HG03439 (cell line): Measurements from ENCODE around the gene RABIF.
"Not testable (repeated sequence)": the region's sequence is repeated elsewhere in the genome, so short reads cannot be mapped to it uniquely, and the experiment has no call there.

Experiments used
- ATAC-seq: cut with Tn5 transposase; IDR thresholded peaks from one replicate; pipeline ENCODE4 v1.9.1; 2021; ENCODE audit warnings: mild to moderate bottlenecking, moderate library complexity; ENCODE audit not compliant: unreplicated experiment

RABIF gene

DNA sequence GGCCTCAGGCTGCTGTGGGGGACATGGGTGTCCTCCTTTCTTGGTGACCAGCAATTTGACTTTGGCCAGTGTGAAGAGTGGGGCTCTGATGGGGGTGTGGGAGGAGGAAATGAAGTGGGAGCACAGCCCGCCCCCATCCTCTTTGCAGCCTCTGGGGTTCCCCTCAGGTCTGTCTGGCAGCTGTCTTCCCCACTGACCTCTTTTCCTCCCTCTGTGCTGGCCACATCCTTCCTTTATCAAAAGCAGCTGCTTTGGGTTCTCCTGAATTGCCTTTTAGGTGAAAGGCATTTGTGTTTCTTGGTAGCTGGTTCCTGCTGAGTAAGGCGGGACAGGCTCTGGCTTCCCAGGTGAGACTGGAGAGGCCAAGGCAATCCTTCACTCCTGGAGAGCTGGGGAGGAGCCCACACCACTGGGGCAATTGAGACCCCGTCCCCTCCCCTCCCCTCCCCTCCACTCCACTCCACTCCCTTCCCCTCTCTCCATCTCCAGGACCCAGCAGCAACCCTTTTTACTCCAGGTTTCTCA, 53.3 kb downstream of the RABIF start:
- no peak for ATAC-seq

DNA sequence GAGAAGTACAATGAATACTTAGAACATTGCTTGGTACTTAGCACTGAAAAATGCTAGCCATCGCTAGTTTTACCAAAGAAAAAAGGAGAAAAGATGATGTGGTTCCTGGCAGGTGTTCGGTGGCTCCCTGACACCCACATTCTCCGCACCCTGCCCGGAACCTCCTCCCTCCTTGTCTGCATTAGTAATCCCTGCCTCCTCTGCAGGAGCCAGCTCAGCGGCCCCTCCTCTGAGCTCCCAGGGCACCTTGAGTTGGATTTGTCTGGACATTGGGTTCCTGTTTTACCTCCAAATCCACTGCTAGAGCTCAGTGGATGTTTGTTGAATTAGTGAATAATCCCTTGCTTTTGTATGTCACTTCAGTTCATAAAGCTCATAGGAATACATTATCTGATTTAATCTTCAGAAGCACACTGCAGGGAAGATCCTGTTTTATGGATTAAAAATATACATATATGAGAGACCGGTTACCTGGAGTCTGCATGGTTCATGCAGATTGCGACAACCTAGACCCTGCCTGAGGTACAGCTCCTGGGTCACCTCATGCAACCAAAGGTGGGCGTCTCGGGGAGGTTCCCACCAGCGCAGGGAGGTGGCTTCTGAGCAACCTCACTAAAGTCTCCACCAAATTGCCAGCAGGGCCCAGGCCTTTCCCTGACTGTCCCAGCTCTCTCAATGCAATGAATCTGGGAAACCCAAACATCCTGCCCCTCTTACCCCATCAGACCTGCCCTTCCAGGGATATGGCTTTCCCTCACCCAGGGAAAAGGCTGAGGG, 54.0 kb downstream of the RABIF start:
- no peak for ATAC-seq

DNA sequence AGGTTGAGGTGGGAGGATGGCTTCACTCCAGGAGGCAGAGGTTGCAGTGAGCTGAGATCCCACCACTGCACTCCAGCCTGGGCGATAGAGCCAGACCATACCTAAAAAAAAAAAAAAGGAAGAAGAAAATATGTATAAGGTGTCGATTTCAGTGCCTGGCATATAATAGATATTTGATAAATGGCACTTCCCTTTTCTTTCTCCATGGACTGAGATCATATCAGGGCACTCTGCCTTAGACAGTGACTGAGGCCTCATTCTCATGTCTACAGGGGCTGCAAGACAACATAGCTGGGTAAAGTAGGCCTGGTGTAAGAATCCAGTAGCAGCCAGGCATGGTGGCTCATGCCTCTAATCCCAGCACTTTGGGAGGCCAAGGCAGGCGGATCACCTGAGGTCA, 57.0 kb downstream of the RABIF start:
- ATAC-seq: no peak

DNA sequence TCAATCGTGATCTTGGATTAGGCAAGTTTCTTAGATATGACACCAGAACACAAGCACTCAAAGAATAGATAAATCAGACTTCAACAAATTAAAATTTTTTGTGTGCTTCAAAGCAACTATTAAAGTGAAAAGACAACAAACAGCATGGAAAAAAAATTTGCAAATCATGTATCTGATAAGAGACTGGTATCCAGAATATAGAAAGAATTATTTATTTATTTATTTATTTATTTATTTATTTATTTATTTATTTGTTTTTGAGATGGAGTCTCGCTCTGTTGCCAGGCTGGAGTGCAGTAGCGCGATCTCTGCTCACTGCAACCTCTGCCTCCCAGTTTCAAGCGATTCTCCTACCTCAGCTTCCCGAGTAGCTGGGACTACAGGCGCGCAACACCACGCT, 59.7 kb downstream of the RABIF start:
- ATAC-seq: not testable (repeated sequence)
